ENCODE data around the gene RTN1. TPM values are rescaled to one million over a fixed set of nuclear protein-coding genes. Genes with fewer than 3 reads are reported as not detected.

RTN1 gene
- total and polyA plus RNA-seq, 10 donors: 4.1 to 65.4 (median 40.1) TPM

DNA sequence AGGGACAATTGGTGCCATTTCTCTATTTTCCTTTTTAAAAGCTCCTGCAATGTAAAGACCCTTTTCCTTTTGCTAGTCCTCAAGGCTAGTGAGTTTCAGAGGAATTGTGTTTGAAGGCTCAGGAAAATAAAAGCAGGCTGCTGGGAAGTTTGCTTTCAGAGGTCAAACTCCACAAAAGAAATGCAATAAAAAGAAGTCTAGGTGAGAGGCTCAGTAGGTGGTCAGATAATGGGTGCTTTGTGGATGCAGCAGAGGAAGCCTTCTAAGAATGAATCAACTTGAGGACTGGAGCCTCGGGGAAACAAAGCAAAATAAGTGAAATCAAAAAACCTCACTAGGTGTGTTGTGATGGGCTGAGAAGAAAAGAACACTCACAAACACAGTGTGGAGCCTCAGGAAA, 304.3 kb downstream of the RTN1 start:
- intact Hi-C loops (cut with DNase I; ENCODE audit: low total_unique reads): no loop called here
- 50 to 67% (median 56%) methylated on average over 1 of the region's 1 CpG for WGBS, 5 donors

DNA sequence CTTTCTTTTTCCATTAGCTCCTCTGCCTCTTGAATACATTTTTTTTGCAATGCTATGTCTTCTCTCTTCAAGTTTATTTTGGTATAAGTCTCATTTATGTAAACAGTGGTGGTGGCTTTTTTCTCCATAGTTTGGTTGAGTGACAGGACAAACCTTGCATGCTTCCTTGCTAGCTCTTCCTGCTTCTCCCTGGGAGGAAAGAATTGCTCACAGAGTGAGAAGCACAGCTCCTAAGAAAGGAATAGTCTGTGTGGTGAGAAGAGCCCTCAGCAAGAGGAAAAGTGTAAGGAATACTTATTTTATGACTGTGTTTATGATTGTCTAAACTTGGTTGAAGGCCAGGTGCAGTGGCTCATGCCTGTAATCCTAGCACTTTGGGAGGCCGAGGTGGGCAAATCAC, 305.5 kb downstream of the RTN1 start:
- Histone ChIP-seq H3K4me1 (no peaks in the 10 kb centered on the region), H3K36me3 (no peaks in the 10 kb centered on the region), H3K9me3 (no peaks in the 10 kb centered on the region), H3K4me3 (no peak overlapping the region), H3K27me3 (replicated peaks in 1 of 7) (no peaks in the 10 kb centered on the region), H3K27ac (no peak overlapping the region)
- intact Hi-C loops (cut with DNase I; ENCODE audit: low total_unique reads): no loop called here
- no peak for DNase-seq
- TF ChIP-seq POLR2A (IDR thresholded peaks at IDR 0.05) (no peak), POLR2AphosphoS5 (IDR thresholded peaks at IDR 0.05) (no peak)
- TF ChIP-seq, protein P1, sequence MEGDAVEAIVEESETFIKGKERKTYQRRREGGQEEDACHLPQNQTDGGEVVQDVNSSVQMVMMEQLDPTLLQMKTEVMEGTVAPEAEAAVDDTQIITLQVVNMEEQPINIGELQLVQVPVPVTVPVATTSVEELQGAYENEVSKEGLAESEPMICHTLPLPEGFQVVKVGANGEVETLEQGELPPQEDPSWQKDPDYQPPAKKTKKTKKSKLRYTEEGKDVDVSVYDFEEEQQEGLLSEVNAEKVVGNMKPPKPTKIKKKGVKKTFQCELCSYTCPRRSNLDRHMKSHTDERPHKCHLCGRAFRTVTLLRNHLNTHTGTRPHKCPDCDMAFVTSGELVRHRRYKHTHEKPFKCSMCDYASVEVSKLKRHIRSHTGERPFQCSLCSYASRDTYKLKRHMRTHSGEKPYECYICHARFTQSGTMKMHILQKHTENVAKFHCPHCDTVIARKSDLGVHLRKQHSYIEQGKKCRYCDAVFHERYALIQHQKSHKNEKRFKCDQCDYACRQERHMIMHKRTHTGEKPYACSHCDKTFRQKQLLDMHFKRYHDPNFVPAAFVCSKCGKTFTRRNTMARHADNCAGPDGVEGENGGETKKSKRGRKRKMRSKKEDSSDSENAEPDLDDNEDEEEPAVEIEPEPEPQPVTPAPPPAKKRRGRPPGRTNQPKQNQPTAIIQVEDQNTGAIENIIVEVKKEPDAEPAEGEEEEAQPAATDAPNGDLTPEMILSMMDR (IDR thresholded peaks at IDR 0.05 in 8 of 11, conservative IDR thresholded peaks at IDR 0.05 in 3 of 11): no peak
- WGBS, 5 donors: 73 to 94% (median 92%) methylated on average over 1 of the region's 1 CpG

More for the DNA sequence above, 304.3 kb downstream of the RTN1 start:
- no peaks in the 10 kb centered on the region for H3K9me3 ChIP-seq
- DNase-seq: no peak
- no peaks in the 10 kb centered on the region for H3K36me3 ChIP-seq
- TF ChIP-seq POLR2AphosphoS5 (IDR thresholded peaks at IDR 0.05): no peak
- no peak for TF ChIP-seq POLR2A (IDR thresholded peaks at IDR 0.05)
- no peaks in the 10 kb centered on the region for H3K27me3 ChIP-seq (replicated peaks in 1 of 7)
- no peak overlapping the region for H3K27ac ChIP-seq
- no peaks in the 10 kb centered on the region for H3K4me1 ChIP-seq
- H3K4me3 ChIP-seq: no peak overlapping the region

GRCh38 chr14:59564366-59564765, 306.2 kb downstream of the RTN1 start:
- no peaks in the 10 kb centered on the region for H3K4me1 ChIP-seq
- H3K9me3 ChIP-seq: no peaks in the 10 kb centered on the region
- DNase-seq: no peak
- no peak overlapping the region for H3K4me3 ChIP-seq
- TF ChIP-seq, protein P1 (IDR thresholded peaks at IDR 0.05 in 8 of 11, conservative IDR thresholded peaks at IDR 0.05 in 3 of 11): no peak
- TF ChIP-seq POLR2A (IDR thresholded peaks at IDR 0.05) (no peak), POLR2AphosphoS5 (IDR thresholded peaks at IDR 0.05) (no peak)
- no peak overlapping the region for H3K27ac ChIP-seq
- no peaks in the 10 kb centered on the region for H3K27me3 ChIP-seq (replicated peaks in 1 of 7)
- intact Hi-C loops (cut with DNase I; ENCODE audit: low total_unique reads): no loop called here
- H3K36me3 ChIP-seq: no peaks in the 10 kb centered on the region
- 27 to 47% (median 37%) methylated on average over 2 of the region's 2 CpGs for WGBS, 5 donors

- H3K27me3 ChIP-seq (replicated peaks in 1 of 7): no peaks in the 10 kb centered on the region
- intact Hi-C loops (cut with DNase I; ENCODE audit: low total_unique reads): no loop called here
Measured at GRCh38 chr14:59547310-59547709, 323.3 kb downstream of the RTN1 start.

More at GRCh38 chr14:59547310-59547709, 323.3 kb downstream of the RTN1 start:
- WGBS, 5 donors: 82 to 93% (median 88%) methylated on average over 2 of the region's 2 CpGs
- Histone ChIP-seq H3K4me3 (no peak overlapping the region), H3K9me3 (peaks cover 0 to 12% (median 2%) of the 10 kb centered on the region in 8 donors), H3K27ac (no peak overlapping the region), H3K36me3 (no peaks in the 10 kb centered on the region), H3K4me1 (no peaks in the 10 kb centered on the region)
- no peak for TF ChIP-seq POLR2AphosphoS5 (IDR thresholded peaks at IDR 0.05)
- TF ChIP-seq, protein P1 (IDR thresholded peaks at IDR 0.05 in 8 of 11, conservative IDR thresholded peaks at IDR 0.05 in 3 of 11): no peak
- no peak for DNase-seq

Small RNA genes lying within 50 kb of the gene (microRNA-seq; reads per million reads assigned to microRNA genes)
- gene MIR5586: 3.2 to 4.8 (median 4.7) reads per million in 3 donors

Small RNA genes lying within 50 kb of the gene (small RNA-seq; reads per million reads assigned to genes)
- 0 reads per million in 4 donors for gene MIR5586

Other genes starting within 250 kb of the RTN1 start
- not detected for gene LRRC9, start 49.4 kb upstream of the RTN1 start, total RNA-seq
- not detected for gene LRRC9, start 49.4 kb upstream of the RTN1 start, polyA plus RNA-seq
- 100 to 1,000 TPM in 1 of 7 donors, 10 to 100 TPM in 6; 40.2 to 102 (median 51.9) TPM for gene PCNX4, start 221.1 kb upstream of the RTN1 start, total RNA-seq
- gene PCNX4, start 221.1 kb upstream of the RTN1 start, polyA plus RNA-seq: 10 to 100 TPM; 11.5 to 12.7 (median 12.2) TPM

All from spleen (tissue), 11 donors.